Epidermal melanocyte (primary cell): ENCODE measurements around the gene PRDM15.

Experiments
- DNase-seq: peaks from one replicate; pipeline ENCODE4 v3.0.0; 2011; ENCODE audit warnings: low spot score; ENCODE audit not compliant: insufficient read length

Gene PRDM15

GRCh38 chr21:41827951-41828883 is 50.9 kb downstream of the PRDM15 start:
- no peak for DNase-seq

GRCh38 chr21:41825881-41826280 is 53.3 kb downstream of the PRDM15 start:
- DNase-seq: no peak

GRCh38 chr21:41825216-41825615 is 53.9 kb downstream of the PRDM15 start:
- no peak for DNase-seq

GRCh38 chr21:41824466-41825207 is 54.5 kb downstream of the PRDM15 start:
- no peak for DNase-seq

- no peak for DNase-seq
Observed at GRCh38 chr21:41823906-41824305, 55.2 kb downstream of the PRDM15 start.

- DNase-seq: no peak
Observed at GRCh38 chr21:41823166-41823565, 56.0 kb downstream of the PRDM15 start.

GRCh38 chr21:41821756-41822431 is 57.2 kb downstream of the PRDM15 start:
- DNase-seq: no peak

- no peak for DNase-seq
Observed at GRCh38 chr21:41821081-41821755, 57.9 kb downstream of the PRDM15 start.

- no peak for DNase-seq
Observed at GRCh38 chr21:41820384-41821080, 58.6 kb downstream of the PRDM15 start.

- no peak for DNase-seq
Observed at GRCh38 chr21:41819856-41820281, 59.3 kb downstream of the PRDM15 start.

GRCh38 chr21:41819236-41819855 is 59.8 kb downstream of the PRDM15 start:
- no peak for DNase-seq

- no peak for DNase-seq
Observed at GRCh38 chr21:41817877-41818855, 61.0 kb downstream of the PRDM15 start.

GRCh38 chr21:41817228-41817627 is 61.9 kb downstream of the PRDM15 start:
- peak; percentile 81 for DNase-seq

- DNase-seq: peak; percentile 72
Observed at GRCh38 chr21:41816583-41817165, 62.5 kb downstream of the PRDM15 start.

- DNase-seq: no peak
Observed at GRCh38 chr21:41815652-41816582, 63.2 kb downstream of the PRDM15 start.

- DNase-seq: no peak
Observed at GRCh38 chr21:41813226-41813625, 65.9 kb downstream of the PRDM15 start.

GRCh38 chr21:41812679-41813078 is 66.5 kb downstream of the PRDM15 start:
- no peak for DNase-seq

- DNase-seq: no peak
Observed at GRCh38 chr21:41810597-41810932, 68.6 kb downstream of the PRDM15 start.
